ENCODE measurements around the gene ZPR1.

GRCh38 chr11:116808262-116809175 lies 20.7 kb upstream of the ZPR1 start:
- TF ChIP-seq TAF1 (IDR thresholded peaks at IDR 0.05; ENCODE audit: low read depth) (no peak), CTCF (IDR thresholded peaks at IDR 0.05; ENCODE audit: poor library complexity, severe bottlenecking) (no peak)
